HG02623 (cell line): ENCODE results near the gene STARD3.
"Not testable (repeated sequence)": the region's sequence is repeated elsewhere in the genome, so short reads cannot be mapped to it uniquely, and the experiment has no call there.

Experiments
- ATAC-seq: cut with Tn5 transposase; IDR thresholded peaks from one replicate; pipeline ENCODE4 v1.9.1; 2021; ENCODE audit warnings: moderate library complexity; ENCODE audit not compliant: unreplicated experiment

The STARD3 gene

DNA sequence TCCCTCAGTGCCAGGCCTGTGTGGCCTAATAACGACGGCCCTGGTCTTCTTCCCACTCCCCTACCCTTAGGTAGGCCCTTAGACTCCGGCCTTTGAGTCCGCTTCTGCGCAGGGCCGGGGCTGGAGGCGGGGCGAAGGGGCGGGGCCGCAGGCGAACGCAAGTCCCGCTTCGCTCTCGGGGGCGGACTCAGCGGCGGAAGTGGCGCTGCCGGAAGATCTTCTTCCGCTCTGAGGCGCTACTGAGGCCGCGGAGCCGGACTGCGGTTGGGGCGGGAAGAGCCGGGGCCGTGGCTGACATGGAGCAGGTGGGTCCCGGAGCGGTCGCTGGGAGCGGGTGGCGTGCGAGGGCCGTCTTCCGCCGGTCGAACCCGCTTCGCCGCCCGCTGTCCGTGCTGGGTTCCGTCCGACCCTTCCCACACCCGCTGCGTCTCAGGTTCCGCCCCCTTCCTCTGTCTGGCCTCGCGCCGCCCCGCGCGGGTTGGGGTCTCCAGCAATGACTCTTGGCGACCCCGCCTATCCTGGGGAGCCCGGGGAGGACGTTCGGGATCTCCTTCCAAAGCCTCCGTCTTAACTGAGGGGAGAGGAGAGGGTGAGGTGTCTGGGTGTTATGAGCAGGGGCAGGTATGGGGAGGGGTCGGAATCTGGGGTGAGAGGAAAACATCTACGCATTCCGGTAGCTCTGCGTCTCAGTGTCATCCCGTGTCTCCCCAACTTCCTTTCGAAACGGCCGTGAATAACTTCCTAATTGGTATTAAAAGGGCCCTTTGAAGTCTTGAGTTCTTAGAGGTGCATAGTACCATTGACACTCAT is at the start of gene STARD3:
Gene STARD3 (plus strand): TSS at position 218 of the 810 bp plus-strand sequence. CDS start 16,388 bp downstream, outside the sequence.
- ATAC-seq: peak; percentile 88

DNA sequence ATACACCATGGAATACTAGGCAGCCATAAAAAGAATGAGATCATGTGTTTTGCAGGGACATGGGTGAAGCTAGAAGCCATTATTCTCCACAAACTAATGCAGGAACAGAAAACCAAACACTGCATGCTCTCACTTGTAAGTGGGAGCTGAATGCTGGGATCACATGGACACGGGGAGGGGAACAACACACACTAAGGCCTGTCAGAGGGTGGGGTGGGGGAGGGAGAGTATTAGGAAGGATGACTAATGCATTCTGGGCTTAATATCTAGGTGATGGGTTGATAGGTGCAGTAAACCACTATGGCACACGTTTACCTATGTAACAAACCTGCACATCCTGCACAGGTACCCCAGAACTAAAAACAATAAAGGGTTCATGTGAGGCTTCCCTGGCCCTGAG is 46.8 kb upstream of the STARD3 start:
- ATAC-seq: not testable (repeated sequence)

DNA sequence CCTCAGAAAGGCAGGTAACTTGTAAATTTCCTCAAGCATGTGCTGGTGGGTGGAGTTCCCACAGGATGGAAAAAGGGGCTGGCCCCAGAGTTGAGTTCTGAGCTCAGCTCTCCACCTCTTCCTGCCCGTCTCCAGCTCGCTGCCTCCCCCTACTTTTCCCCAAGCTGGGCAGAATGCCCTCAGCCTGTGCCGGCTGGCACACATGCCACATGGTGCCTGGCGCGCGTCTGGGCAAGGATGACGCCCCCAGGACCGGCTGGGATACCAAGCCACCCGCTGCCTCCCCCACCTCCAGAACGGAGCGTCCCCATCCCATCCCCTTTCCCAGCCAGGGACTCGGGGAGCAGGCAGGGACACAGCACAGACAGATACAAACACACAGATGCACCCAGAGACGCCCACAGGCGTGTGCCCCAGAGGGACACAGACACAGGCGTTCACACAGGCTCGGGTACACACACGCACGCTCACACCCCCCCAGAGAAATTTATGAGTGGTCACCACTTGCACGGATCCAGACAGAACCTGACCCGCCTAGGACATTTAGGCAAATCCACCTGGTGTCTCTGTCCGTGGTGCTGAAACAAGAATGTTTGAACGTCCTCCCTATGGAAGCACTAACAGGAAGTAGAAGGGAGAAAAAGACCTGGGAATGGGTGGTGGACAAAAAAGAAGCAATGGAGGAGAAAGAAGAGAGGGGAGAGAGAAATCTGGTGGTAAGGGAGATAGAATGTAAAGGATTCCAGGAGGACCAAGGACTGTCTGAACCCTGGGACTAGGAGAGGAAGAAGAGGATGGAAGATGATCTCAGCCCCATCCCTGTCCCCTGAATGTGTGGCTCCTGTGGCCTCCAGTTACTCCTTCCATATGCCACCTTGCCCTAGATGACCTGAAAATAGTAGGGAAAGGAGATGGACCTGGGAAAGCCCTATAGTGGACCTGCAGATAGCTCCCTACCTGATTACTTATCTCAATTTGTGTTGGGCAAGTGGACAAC is 44.7 kb upstream of the STARD3 start:
- no peak for ATAC-seq

DNA sequence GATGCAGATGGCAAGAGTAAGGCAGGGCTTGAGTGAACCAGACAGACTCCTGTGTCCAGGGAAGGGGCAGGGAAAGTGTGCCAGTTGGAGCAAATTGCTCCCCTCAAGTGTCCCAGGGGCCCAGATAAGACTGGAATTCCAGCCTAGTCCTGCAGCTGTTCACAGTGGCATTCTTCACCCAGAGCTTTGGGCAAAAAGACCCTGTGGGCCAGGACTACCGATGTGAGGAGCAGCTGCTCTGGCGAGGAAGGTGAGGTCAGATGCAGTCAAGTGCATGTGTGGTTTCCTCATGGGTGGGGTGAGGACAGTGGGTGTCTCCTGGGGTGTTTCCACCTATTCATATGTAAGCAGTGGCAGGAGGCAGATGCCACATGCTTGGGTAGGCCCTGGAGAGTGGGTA is 43.6 kb upstream of the STARD3 start:
- no peak for ATAC-seq

GRCh38 chr17:39595294-39595693 is 41.6 kb upstream of the STARD3 start:
- no peak for ATAC-seq

- no peak for ATAC-seq
These were observed 40.9 kb upstream of the STARD3 start for GRCh38 chr17:39595928-39596510.

GRCh38 chr17:39596543-39597267 is 40.2 kb upstream of the STARD3 start:
- no peak for ATAC-seq

DNA sequence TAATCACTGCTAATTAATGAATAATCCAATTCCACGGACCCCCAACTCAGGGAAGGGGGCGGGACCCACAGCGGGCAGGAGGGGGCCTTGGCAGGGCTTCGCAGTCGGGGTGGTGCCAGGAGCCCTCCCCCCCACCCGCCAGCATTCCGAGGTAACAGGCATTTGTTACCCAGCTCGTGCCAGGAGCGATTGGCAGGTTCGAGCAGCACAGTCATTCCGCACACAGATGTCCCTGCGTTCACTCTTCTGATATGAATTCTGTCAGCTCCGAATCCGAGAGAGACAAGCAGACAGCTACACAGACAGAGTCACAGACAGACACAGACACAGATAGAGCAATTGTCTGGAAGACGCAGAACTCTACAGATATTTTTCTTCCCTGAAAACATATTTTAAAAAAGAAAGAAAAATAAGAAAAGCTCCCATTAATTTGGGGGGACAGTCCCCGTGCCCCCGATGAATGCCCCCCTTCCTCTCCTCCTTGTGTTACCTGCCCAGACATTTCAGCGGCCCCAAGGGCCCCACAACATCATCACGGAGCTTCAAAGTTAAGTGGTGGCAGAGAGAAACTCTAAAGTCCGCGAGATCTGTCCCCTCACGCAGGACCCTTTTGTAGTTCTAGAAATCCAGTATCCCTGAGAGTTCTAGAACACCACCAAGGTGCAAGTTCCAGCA is 39.4 kb upstream of the STARD3 start:
- ATAC-seq: no peak

GRCh38 chr17:39598047-39598481 is 38.9 kb upstream of the STARD3 start:
- no peak for ATAC-seq

- no peak for ATAC-seq
These were observed 38.3 kb upstream of the STARD3 start for GRCh38 chr17:39598630-39599003.

- ATAC-seq: no peak
These were observed 37.8 kb upstream of the STARD3 start for GRCh38 chr17:39599004-39599664.

DNA sequence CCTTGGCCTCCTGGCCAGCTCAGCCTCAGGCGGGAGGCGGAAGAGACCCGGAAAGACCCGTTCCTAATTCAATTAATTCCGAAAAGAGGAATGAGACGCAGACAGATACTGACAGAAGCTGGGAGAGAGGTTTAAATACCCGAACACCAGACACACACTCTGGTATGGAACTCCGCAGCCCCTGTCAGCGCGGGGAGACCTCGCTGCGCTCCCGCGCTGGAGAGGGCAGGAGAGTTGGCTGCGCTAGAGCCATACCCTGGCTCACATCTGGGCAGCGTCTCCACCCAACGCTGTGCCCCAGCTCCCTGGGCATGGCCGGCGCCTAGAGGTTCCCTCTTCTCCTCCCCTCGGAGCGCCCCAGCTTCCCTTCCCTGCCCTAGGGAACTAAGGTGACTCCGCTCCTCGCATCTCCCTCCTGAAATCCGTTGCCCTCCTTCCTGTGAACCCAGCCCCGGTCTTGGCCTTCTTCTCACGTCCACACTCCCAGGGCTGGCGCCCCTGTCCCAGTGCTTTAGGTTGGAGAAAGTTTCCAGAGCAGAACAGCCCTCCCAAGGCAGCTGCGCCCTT is 37.2 kb upstream of the STARD3 start:
- no peak for ATAC-seq

GRCh38 chr17:39600288-39600996 is 36.5 kb upstream of the STARD3 start:
- ATAC-seq: no peak

- ATAC-seq: no peak
These were observed 35.8 kb upstream of the STARD3 start for GRCh38 chr17:39600997-39601597.

GRCh38 chr17:39601758-39602532 is 35.0 kb upstream of the STARD3 start:
- ATAC-seq: no peak

GRCh38 chr17:39602533-39603303 is 34.2 kb upstream of the STARD3 start:
- ATAC-seq: no peak
